H1 (cell line): Measurements from ENCODE around the gene STX16. TPM values are rescaled to one million over a fixed set of nuclear protein-coding genes. Genes with fewer than 3 reads are reported as not detected.

Source experiments
- ATF3 ChIP-seq: IDR thresholded peaks from 2 replicates; pipeline ENCODE4 v1.6.1; 2011; ENCODE audit warnings: low read depth, mild to moderate bottlenecking, low read length; ENCODE audit not compliant: insufficient read depth
- GABPA ChIP-seq: IDR thresholded peaks from 2 replicates; pipeline ENCODE4 v1.6.1; 2011; ENCODE audit warnings: mild to moderate bottlenecking, low read length, moderate library complexity, borderline replicate concordance; ENCODE audit not compliant: insufficient read depth
- MAX ChIP-seq: IDR thresholded peaks from 2 replicates; pipeline ENCODE4 v1.6.1; 2012; ENCODE audit warnings: inconsistent platforms
- POLR2AphosphoS5 ChIP-seq: IDR thresholded peaks from 2 replicates; pipeline ENCODE4 v1.6.1; 2011; ENCODE audit warnings: low read depth, low read length
- RBBP5 ChIP-seq: IDR thresholded peaks from 2 replicates; pipeline ENCODE4 v1.7.1; 2012; ENCODE audit warnings: low read depth, mild to moderate bottlenecking, inconsistent platforms, low read length, moderate library complexity, borderline replicate concordance
- SP1 ChIP-seq: IDR thresholded peaks from 2 replicates; pipeline ENCODE4 v1.6.1; 2011; ENCODE audit warnings: low read depth, low read length
- TAF7 ChIP-seq: optimal IDR thresholded peaks from 2 replicates; pipeline ENCODE3; 2011; ENCODE audit warnings: low read depth, mild to moderate bottlenecking, inconsistent platforms, low read length, moderate library complexity, borderline replicate concordance
- polyA plus RNA-seq, 7 experiments: library from polyadenylated mRNA; depleted of rRNA in 3 of 7; stranded (reverse) in 5 of 7; unstranded in 2 of 7; fragments of >200 nt in 5 of 7; fragments of 200-250 nt in 2 of 7; gene quantifications; 1 replicate in 5 of 7; 2 replicates in 1 of 7; 4 replicates in 1 of 7; pipeline versions ENCODE4 v1.2.1 to v1.2.3, GENCODE V29; 2011 to 2013; ENCODE audit warnings: missing spikeins in 2 of 7, mixed read lengths in 2 of 7
- total RNA-seq: library from RNA; stranded (reverse); fragmentation: NEBNext Ultra II Directional; extraction: Animal tissue kit (Norgen Biotek cat#: 25700); gene quantifications from 2 replicates; pipeline ENCODE4 v1.2.1, GENCODE V29; 2021

STX16 gene
- total and polyA plus RNA-seq, 2 of the 8 experiments (the other 6 are each of a cell fraction or from before 2014, with no cell fraction given) = 45.2 to 61.6 TPM

GRCh38 chr20:58709013-58709702 is 58.1 kb downstream of the STX16 start (continued):
- TF ChIP-seq RBBP5 = no peak
- TF ChIP-seq POLR2AphosphoS5 = no peak
- TF ChIP-seq ATF3 = no peak
- TF ChIP-seq MAX = no peak
- TF ChIP-seq TAF7 = no peak
- no peak for TF ChIP-seq SP1
- TF ChIP-seq GABPA = no peak
- TF ChIP-seq, all 59 proteins: peak for 0
